ENCODE results near the gene KLKB1. TPM values are rescaled to one million over a fixed set of nuclear protein-coding genes. Genes with fewer than 3 reads are reported as not detected.
"Not testable (repeated sequence)": the region's sequence is repeated elsewhere in the genome, so short reads cannot be mapped to it uniquely, and the experiment has no call there.

Gene KLKB1
- total RNA-seq, 4 donors from 2014 or later, result 0.62 to 1.1 TPM; not detected in 2

DNA sequence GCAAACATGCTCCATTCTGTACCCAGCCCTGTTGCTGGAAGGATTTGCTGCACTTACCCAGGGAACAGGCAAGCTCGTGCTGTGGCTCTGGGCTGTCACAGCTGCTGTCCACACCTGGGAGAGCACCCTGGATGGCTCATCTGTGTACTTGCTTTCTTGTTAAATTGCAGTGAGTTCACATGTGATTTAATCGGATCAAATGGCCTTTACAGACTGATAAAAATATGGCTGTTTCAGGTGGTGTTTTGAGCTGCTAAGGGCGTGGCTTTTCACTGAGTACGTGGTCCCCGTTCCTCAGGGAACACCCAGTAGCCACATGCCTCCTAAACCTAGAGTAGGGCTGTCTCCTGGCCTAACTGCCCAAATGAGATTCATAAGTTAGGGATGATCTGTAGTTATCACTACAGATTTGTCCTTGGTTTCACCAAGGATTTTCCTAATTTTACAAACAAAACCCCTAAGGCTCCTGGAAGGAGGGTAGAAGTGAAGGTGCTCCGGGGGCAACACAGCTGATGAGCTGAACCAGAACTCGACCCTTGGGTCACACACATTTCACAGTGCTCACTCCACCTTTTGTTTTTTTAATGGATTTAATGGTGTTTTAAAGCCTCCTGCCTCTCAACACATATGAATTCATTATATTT is 13.7 kb downstream of the KLKB1 start:
- H3K9me3 ChIP-seq, result no peaks in the 10 kb centered on the region
- no peak for DNase-seq
- no peaks in the 10 kb centered on the region for H3K36me3 ChIP-seq
- H3K27me3 ChIP-seq, result no peaks in the 10 kb centered on the region
- no peak overlapping the region for H3K4me3 ChIP-seq
- intact Hi-C loops (cut with DNase I; ENCODE audit: low total_unique reads), result no loop called here
- H3K4me1 ChIP-seq, result no peaks in the 10 kb centered on the region
- no peak overlapping the region for H3K27ac ChIP-seq
- TF ChIP-seq, protein P1, sequence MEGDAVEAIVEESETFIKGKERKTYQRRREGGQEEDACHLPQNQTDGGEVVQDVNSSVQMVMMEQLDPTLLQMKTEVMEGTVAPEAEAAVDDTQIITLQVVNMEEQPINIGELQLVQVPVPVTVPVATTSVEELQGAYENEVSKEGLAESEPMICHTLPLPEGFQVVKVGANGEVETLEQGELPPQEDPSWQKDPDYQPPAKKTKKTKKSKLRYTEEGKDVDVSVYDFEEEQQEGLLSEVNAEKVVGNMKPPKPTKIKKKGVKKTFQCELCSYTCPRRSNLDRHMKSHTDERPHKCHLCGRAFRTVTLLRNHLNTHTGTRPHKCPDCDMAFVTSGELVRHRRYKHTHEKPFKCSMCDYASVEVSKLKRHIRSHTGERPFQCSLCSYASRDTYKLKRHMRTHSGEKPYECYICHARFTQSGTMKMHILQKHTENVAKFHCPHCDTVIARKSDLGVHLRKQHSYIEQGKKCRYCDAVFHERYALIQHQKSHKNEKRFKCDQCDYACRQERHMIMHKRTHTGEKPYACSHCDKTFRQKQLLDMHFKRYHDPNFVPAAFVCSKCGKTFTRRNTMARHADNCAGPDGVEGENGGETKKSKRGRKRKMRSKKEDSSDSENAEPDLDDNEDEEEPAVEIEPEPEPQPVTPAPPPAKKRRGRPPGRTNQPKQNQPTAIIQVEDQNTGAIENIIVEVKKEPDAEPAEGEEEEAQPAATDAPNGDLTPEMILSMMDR (IDR thresholded peaks at IDR 0.05), result no peak
- TF ChIP-seq POLR2A (IDR thresholded peaks at IDR 0.05), result no peak

DNA sequence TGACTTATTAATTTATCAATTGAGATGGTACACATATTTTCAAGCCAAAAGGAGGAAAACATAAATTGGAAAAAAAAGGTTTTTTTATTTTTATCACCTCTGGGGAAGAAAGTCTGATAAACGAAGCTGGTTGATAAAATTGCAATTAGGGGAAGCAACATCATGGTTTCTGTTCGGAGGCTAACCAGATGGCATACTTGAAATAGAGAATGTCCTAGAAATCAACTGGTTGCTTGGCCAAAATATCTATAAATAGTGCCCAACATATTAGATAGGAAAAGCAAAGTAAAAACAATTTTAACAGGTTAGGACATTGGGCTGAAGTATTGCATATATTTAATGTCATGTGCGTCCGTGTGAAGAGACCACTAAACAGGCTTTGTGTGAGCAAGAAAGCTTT is 14.3 kb downstream of the KLKB1 start:
- H3K4me1 ChIP-seq, result no peaks in the 10 kb centered on the region
- TF ChIP-seq, protein P1 (IDR thresholded peaks at IDR 0.05), result no peak
- no peak for TF ChIP-seq POLR2A (IDR thresholded peaks at IDR 0.05)
- no peaks in the 10 kb centered on the region for H3K27me3 ChIP-seq
- H3K27ac ChIP-seq, result no peak overlapping the region
- intact Hi-C loops (cut with DNase I; ENCODE audit: low total_unique reads), result no loop called here
- H3K4me3 ChIP-seq, result no peak overlapping the region
- H3K36me3 ChIP-seq, result no peaks in the 10 kb centered on the region
- no peaks in the 10 kb centered on the region for H3K9me3 ChIP-seq
- DNase-seq, result no peak

DNA sequence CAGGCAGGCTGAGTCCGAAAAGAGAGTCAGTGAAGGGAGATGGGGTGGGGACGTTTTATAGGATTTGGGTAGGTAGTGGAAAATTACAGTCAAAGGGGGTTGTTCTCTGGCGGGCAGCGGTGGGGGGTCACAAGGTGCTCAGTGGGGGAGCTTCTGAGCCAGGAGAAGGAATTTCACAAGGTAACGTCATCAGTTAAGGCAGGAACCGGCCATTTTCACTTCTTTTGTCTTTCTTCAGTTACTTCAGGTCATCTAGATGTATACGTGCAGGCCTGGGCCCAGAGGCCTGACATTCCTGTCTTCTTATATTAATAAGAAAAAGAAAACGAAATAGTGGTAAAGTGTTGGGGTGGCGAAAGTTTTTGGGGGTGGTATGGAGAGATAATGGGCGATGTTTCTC is 14.7 kb downstream of the KLKB1 start:
- DNase-seq; H3K27me3 ChIP-seq; H3K36me3 ChIP-seq; H3K4me1 ChIP-seq; H3K4me3 ChIP-seq; H3K9me3 ChIP-seq; H3K27ac ChIP-seq; intact Hi-C loops (cut with DNase I; ENCODE audit: low total_unique reads): not testable (repeated sequence)

DNA sequence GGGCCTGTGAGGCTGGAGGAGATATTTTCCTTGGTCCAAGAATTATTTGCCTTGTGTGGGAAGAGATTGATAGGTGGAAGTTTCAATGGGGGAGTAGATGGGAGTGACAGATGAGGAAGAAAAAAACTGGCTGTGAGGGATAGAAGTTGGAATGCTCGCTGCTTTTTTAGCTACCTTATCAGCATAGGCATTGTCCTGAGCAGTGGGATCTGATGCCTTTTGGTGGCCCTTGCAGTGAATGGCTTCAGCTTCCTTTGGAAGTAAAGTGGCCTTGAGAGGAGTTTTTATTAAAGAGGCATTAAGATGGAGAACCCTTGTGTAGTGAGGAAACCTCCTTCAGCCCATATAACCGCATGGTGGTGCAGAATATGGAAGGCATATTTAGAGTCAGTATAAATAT is 16.0 kb downstream of the KLKB1 start:
- H3K27me3 ChIP-seq, result no peaks in the 10 kb centered on the region
- no peaks in the 10 kb centered on the region for H3K4me1 ChIP-seq
- intact Hi-C loops (cut with DNase I; ENCODE audit: low total_unique reads), result no loop called here
- no peak overlapping the region for H3K27ac ChIP-seq
- no peaks in the 10 kb centered on the region for H3K9me3 ChIP-seq
- H3K36me3 ChIP-seq, result no peaks in the 10 kb centered on the region
- DNase-seq, result no peak
- H3K4me3 ChIP-seq, result no peak overlapping the region
- TF ChIP-seq, protein P1 (IDR thresholded peaks at IDR 0.05), result no peak
- no peak for TF ChIP-seq POLR2A (IDR thresholded peaks at IDR 0.05)

DNA sequence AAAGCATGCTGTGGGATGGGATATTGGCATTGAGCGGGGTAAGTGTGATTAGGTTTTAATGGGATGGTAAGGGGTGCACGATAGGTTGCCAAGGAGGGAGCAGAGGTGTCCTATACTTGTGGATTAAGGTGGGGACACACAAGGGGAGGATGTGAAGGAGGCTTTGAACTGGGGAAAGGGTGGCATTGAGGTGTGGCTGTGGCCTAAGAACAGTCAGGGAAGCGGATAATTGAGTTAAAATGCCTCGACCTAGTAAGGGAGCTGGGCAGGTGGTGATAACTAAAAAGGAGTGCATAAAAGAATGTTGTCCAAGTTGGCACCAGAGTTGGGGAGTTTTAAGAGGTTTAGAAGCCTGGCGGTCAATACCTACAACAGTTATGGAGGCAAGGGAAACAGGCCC is 17.5 kb downstream of the KLKB1 start:
- Histone ChIP-seq H3K27me3 (no peaks in the 10 kb centered on the region), H3K4me3 (no peak overlapping the region), H3K4me1 (no peaks in the 10 kb centered on the region), H3K27ac (no peak overlapping the region), H3K36me3 (no peaks in the 10 kb centered on the region), H3K9me3 (no peaks in the 10 kb centered on the region)
- DNase-seq, result no peak
- TF ChIP-seq, protein P1 (IDR thresholded peaks at IDR 0.05), result no peak
- TF ChIP-seq POLR2A (IDR thresholded peaks at IDR 0.05), result no peak
- intact Hi-C loops (cut with DNase I; ENCODE audit: low total_unique reads), result no loop called here

DNA sequence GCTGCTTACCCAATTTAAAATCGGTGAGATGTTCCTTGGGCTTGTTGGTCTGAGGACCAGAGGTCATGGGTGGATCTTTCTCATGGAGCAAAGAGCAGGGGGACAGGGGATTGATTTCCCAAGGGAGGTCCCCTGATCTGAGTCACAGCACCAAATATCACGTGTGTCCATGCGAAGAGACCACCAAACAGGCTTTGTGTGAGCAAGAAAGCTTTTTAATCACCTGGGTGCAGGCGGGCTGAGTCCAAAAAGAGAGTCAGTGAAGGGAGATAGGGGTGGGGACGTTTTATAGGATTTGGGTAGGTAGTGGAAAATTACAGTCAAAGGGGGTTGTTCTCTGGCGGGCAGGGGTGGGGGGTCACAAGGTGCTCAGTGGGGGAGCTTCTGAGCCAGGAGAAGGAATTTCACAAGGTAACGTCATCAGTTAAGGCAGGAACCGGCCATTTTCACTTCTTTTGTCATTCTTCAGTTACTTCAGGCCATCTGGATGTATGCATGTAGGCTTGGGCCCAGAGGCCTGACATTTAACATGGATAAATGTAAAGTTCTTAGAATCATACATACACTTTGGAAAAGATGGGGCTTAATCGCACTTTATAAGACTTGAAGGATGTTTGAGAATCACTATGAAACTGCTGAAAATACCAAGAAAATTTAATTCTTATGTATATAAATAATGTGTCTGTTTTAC is 19.9 kb downstream of the KLKB1 start:
- H3K9me3 ChIP-seq; intact Hi-C loops (cut with DNase I; ENCODE audit: low total_unique reads); H3K36me3 ChIP-seq; H3K27me3 ChIP-seq; H3K27ac ChIP-seq; DNase-seq; H3K4me3 ChIP-seq; H3K4me1 ChIP-seq: not testable (repeated sequence)

All from uterus (tissue), 4 donors.